Endothelial cell of umbilical vein (primary cell): ENCODE data around the gene WDR90. TPM values are rescaled to one million over a fixed set of nuclear protein-coding genes. Genes with fewer than 3 reads are reported as not detected.
A peak's percentile ranks its signal among the peaks of the same experiment; 100 is the strongest.

Source experiments
- BruUV-seq: library from RNA; stranded (reverse); fragments of 400-500 nt; replicated peaks from 2 replicates; lab custom pipeline; 2021; lab: Mats Ljungman, UMichigan
- CTCF ChIA-PET: fragments of 300-600, 350-600 bp; sonication (Branson Sonifier 250); formaldehyde crosslinking; loops from one replicate; lab custom pipeline; 2021; ENCODE audit warnings: antibody characterized with exemption, inconsistent platforms; lab: Charles Lee
- POLR2A ChIA-PET: fragments of 300-600, 350-600 bp; sonication (Branson Sonifier 250); formaldehyde crosslinking; loops from one replicate; lab custom pipeline; 2021; ENCODE audit warnings: antibody characterized with exemption, inconsistent platforms; lab: Charles Lee
- DNase-seq: peaks from one replicate; pipeline ENCODE4 v3.0.0-alpha.2; 2011; ENCODE audit warnings: low read depth, low spot score
- FAIRE-seq: peaks from 2 replicates; lab custom pipeline; 2011; peaks lifted over from hg19 to GRCh38; lab: Jason Lieb, UNC
- H2AFZ ChIP-seq: 2 replicates; pipeline ENCODE4 v1.6.0; 2012; ENCODE audit warnings: low read depth, low read length, control low read depth, inconsistent platforms
- H3K27ac ChIP-seq: 2 replicates; pipeline ENCODE4 v1.5.1; 2011; ENCODE audit warnings: low read depth, mild to moderate bottlenecking, control low read depth, low read length, moderate library complexity; ENCODE audit not compliant: insufficient read depth
- H3K27me3 ChIP-seq, 2 experiments: 2 replicates each; pipeline versions ENCODE4 v1.6.0 to v1.6.1; 2011; ENCODE audit warnings: low read length in 2 of 2, mixed read lengths in 1 of 2; ENCODE audit not compliant: control insufficient read depth in 2 of 2, insufficient read depth in 2 of 2
- H3K36me3 ChIP-seq, 2 experiments: 2 replicates in 1 of 2; 3 replicates in 1 of 2; pipeline ENCODE4 v1.5.1; 2011; ENCODE audit warnings: low read length in 2 of 2, mild to moderate bottlenecking in 1 of 2, moderate library complexity in 1 of 2; ENCODE audit not compliant: control insufficient read depth in 2 of 2, insufficient read depth in 2 of 2; ENCODE audit errors: extremely low read depth in 1 of 2
- H3K4me1 ChIP-seq: 3 replicates; pipeline ENCODE4 v1.5.1; 2011; ENCODE audit warnings: mild to moderate bottlenecking, low read length; ENCODE audit not compliant: control insufficient read depth, insufficient read depth; ENCODE audit errors: extremely low read depth
- H3K4me2 ChIP-seq: 2 replicates; pipeline ENCODE4 v1.6.1; 2011; ENCODE audit warnings: low read length, control low read depth, mixed read lengths; ENCODE audit not compliant: insufficient read depth
- H3K4me3 ChIP-seq, 3 experiments: fragments of 200-600 bp in 1 of 3; sonication (generic), shearing (Covaris generic) in 1 of 3; replicated peaks in 1 of 3; 2 replicates each; pipeline ENCODE4 v1.5.1; 2011 to 2016; ENCODE audit warnings: control low read depth in 3 of 3, low read length in 3 of 3, mild to moderate bottlenecking in 2 of 3, inconsistent platforms in 1 of 3, low read depth in 1 of 3, moderate library complexity in 1 of 3; ENCODE audit not compliant: insufficient read depth in 1 of 3
- H3K79me2 ChIP-seq: 2 replicates; pipeline ENCODE4 v1.6.0; 2012; ENCODE audit warnings: low read length, inconsistent platforms; ENCODE audit not compliant: control insufficient read depth, insufficient read depth
- H3K9ac ChIP-seq: replicated peaks from 2 replicates; pipeline ENCODE3; 2011; ENCODE audit warnings: low read length, control low read depth; ENCODE audit not compliant: insufficient read depth; ENCODE audit errors: extremely low read depth
- H3K9me1 ChIP-seq: replicated peaks from 3 replicates; pipeline ENCODE4 v1.6.0; 2011; ENCODE audit warnings: mild to moderate bottlenecking, low read length; ENCODE audit not compliant: control insufficient read depth, insufficient read depth; ENCODE audit errors: extremely low read depth
- H3K9me3 ChIP-seq: replicated peaks from 2 replicates; pipeline ENCODE4 v1.5.1; 2012; ENCODE audit warnings: low read length, inconsistent platforms; ENCODE audit not compliant: control insufficient read depth, insufficient read depth
- H4K20me1 ChIP-seq: replicated peaks from 2 replicates; pipeline ENCODE3; 2011; ENCODE audit warnings: mild to moderate bottlenecking, low read length; ENCODE audit not compliant: control insufficient read depth, insufficient read depth; ENCODE audit errors: extremely low read depth
- MAX ChIP-seq: IDR thresholded peaks from 2 replicates; pipeline ENCODE4 v1.6.1; 2011; ENCODE audit not compliant: insufficient read depth, insufficient read length
- POLR2A ChIP-seq: IDR thresholded peaks from 2 replicates; pipeline ENCODE4 v1.6.1; 2012; ENCODE audit warnings: low read depth, mild to moderate bottlenecking, control low read depth, low read length
- dilution Hi-C: fragments of 300-500 bp; cut with MboI; formaldehyde crosslinking; loops from one replicate; pipeline ENCODE4 v1.15.0; 2019; ENCODE audit warnings: low sequenced_read_pairs; ENCODE audit not compliant: extremely low pct_ligation_motif_present
- intact Hi-C: fragments of 100-400 bp; cut with micrococcal nuclease; formaldehyde crosslinking; loops from one replicate; pipeline ENCODE4 v1.10.0; 2022
- polyA plus RNA-seq, 4 experiments: library from polyadenylated mRNA; depleted of rRNA in 3 of 4; stranded (reverse) in 3 of 4; unstranded in 1 of 4; fragments of >200 nt; gene quantifications; 2 replicates each; pipeline versions ENCODE4 v1.2.1 to v1.2.3, GENCODE V29; 2011 to 2012; ENCODE audit warnings: missing spikeins in 1 of 4
- total RNA-seq: library from RNA; stranded (reverse); gene quantifications from 2 replicates; pipeline ENCODE4 v1.2.3, GENCODE V29; 2021

Gene WDR90
- total and polyA plus RNA-seq, 2 donors (not counting 3 experiments of a cell fraction or from before 2014, with no cell fraction given) = 22.2 to 51.8 TPM

GRCh38 chr16:634996-635395 is 14.2 kb upstream of the WDR90 start:
- Histone ChIP-seq H3K9me3 (no peaks in the 10 kb centered on the region), H3K27me3 (no peaks in the 10 kb centered on the region), H3K79me2 (peaks cover 8% of the 10 kb centered on the region), H3K9ac (no peak overlapping the region), H3K9me1 (no peaks in the 10 kb centered on the region), H3K36me3 (no peaks in the 10 kb centered on the region), H4K20me1 (no peaks in the 10 kb centered on the region), H3K4me2 (peak overlapping the region; percentile 48), H2AFZ (no peak overlapping the region), H3K4me3 (peak overlapping the region in 2 of 3 experiments; percentile 61 to 82), H3K27ac (no peak overlapping the region), H3K4me1 (peaks cover 4% of the 10 kb centered on the region)
- BruUV-seq = no TSS peak
- intact Hi-C loops (no loop called here), dilution Hi-C loops (no loop called here)
- DNase-seq (no peak), FAIRE-seq (no peak)
- no peak for TF ChIP-seq POLR2A
- ChIA-PET POLR2A (no interaction called here), CTCF (interaction anchor here (0.6 to 0.8 kb wide), 2 partner anchors 14 to 45 kb away, joined by 3 read pairs; partner anchors contain the start of gene RAB40C)

- H3K4me3 ChIP-seq = peak overlapping the region; percentile 37 to 82 (median 61)
- BruUV-seq = no TSS peak
- H3K4me2 ChIP-seq = peak overlapping the region; percentile 48
- H3K36me3 ChIP-seq = no peaks in the 10 kb centered on the region
- no peak for FAIRE-seq
- no peaks in the 10 kb centered on the region for H3K27me3 ChIP-seq
- ChIA-PET CTCF (interaction anchor here (0.7 to 1.7 kb wide), 9 partner anchors 9 to 56 kb away, joined by 3 to 8 read pairs (median 4); partner anchors contain the start of gene RAB40C), POLR2A (interaction anchor here (1.6 kb wide), 1 partner anchor 9 kb away, joined by 4 read pairs; no protein-coding TSS in a partner anchor)
- no peak for DNase-seq
- no peaks in the 10 kb centered on the region for H3K9me1 ChIP-seq
- peaks cover 4% of the 10 kb centered on the region for H3K4me1 ChIP-seq
- no peak overlapping the region for H3K27ac ChIP-seq
- dilution Hi-C loops (no loop called here), intact Hi-C loops (loop anchor here (1.0 kb wide), 1 partner anchor 46 kb away; no protein-coding TSS in a partner anchor)
- peaks cover 8% of the 10 kb centered on the region for H3K79me2 ChIP-seq
- no peaks in the 10 kb centered on the region for H4K20me1 ChIP-seq
- H2AFZ ChIP-seq = peak overlapping the region; percentile 25
- TF ChIP-seq MAX = no peak
- H3K9me3 ChIP-seq = no peaks in the 10 kb centered on the region
- H3K9ac ChIP-seq = peak overlapping the region; percentile 66
Observed at GRCh38 chr16:635573-636205, 13.5 kb upstream of the WDR90 start.
